MG63 (cell line): ENCODE results near the gene COL4A1. TPM values are rescaled to one million over a fixed set of nuclear protein-coding genes. Genes with fewer than 3 reads are reported as not detected.

Experiments used
- DNase-seq: peaks from one replicate; pipeline ENCODE4 v3.0.0-alpha.2; 2020
- H3K27me3 ChIP-seq: fragments of 250-450 bp; sonication (Bioruptor Pico); 2 replicates; pipeline ENCODE4 v1.5.1; 2020; ENCODE audit warnings: mild to moderate bottlenecking, moderate library complexity
- H3K36me3 ChIP-seq: fragments of 250-450 bp; sonication (Bioruptor Pico); 2 replicates; pipeline ENCODE4 v1.5.1; 2020; ENCODE audit warnings: mild to moderate bottlenecking, moderate library complexity
- H3K4me3 ChIP-seq: fragments of 250-450 bp; sonication (Bioruptor Pico); 2 replicates; pipeline ENCODE4 v1.5.1; 2020; ENCODE audit warnings: mild to moderate bottlenecking, moderate library complexity
- H3K9me3 ChIP-seq: fragments of 250-450 bp; sonication (Bioruptor Pico); 2 replicates; pipeline ENCODE4 v1.5.1; 2020; ENCODE audit warnings: mild to moderate bottlenecking, moderate library complexity
- total RNA-seq: library from RNA; depleted of rRNA; stranded (reverse); fragments of >200 nt; shearing (Covaris generic); gene quantifications from 2 replicates; pipeline ENCODE4 v1.2.3, GENCODE V29; 2014; ENCODE audit warnings: low replicate concordance

The COL4A1 gene
- total RNA-seq, 1 experiment from 2014 or later, result 24.9 TPM

GRCh38 chr13:110294146-110294545, 12.8 kb downstream of the COL4A1 start:
- no peaks in the 10 kb centered on the region for H3K27me3 ChIP-seq
- no peak for DNase-seq

GRCh38 chr13:110293649-110294048, 13.3 kb downstream of the COL4A1 start:
- DNase-seq, result no peak
- H3K4me3 ChIP-seq, result no peak overlapping the region
- H3K27me3 ChIP-seq, result no peaks in the 10 kb centered on the region
- no peaks in the 10 kb centered on the region for H3K36me3 ChIP-seq
- H3K9me3 ChIP-seq, result no peaks in the 10 kb centered on the region

More at GRCh38 chr13:110294146-110294545, 12.8 kb downstream of the COL4A1 start:
- Histone ChIP-seq H3K9me3 (no peaks in the 10 kb centered on the region), H3K36me3 (no peaks in the 10 kb centered on the region), H3K4me3 (no peak overlapping the region)

- Histone ChIP-seq H3K9me3 (no peaks in the 10 kb centered on the region), H3K27me3 (no peaks in the 10 kb centered on the region), H3K4me3 (no peak overlapping the region), H3K36me3 (no peaks in the 10 kb centered on the region)
- no peak for DNase-seq
These were observed 13.9 kb downstream of the COL4A1 start for GRCh38 chr13:110293037-110293436.

- no peak for DNase-seq
- H3K4me3 ChIP-seq, result no peak overlapping the region
- H3K36me3 ChIP-seq, result no peaks in the 10 kb centered on the region
- no peaks in the 10 kb centered on the region for H3K9me3 ChIP-seq
- no peaks in the 10 kb centered on the region for H3K27me3 ChIP-seq
These were observed 15.7 kb downstream of the COL4A1 start for GRCh38 chr13:110291286-110291685.

- Histone ChIP-seq H3K36me3 (no peaks in the 10 kb centered on the region), H3K27me3 (no peaks in the 10 kb centered on the region), H3K4me3 (no peak overlapping the region), H3K9me3 (no peaks in the 10 kb centered on the region)
- no peak for DNase-seq
These were observed 16.1 kb downstream of the COL4A1 start for GRCh38 chr13:110290826-110291225.

GRCh38 chr13:110290153-110290552, 16.8 kb downstream of the COL4A1 start:
- DNase-seq, result no peak
- Histone ChIP-seq H3K4me3 (no peak overlapping the region), H3K27me3 (no peaks in the 10 kb centered on the region), H3K9me3 (no peaks in the 10 kb centered on the region), H3K36me3 (no peaks in the 10 kb centered on the region)

GRCh38 chr13:110289661-110290060, 17.3 kb downstream of the COL4A1 start:
- Histone ChIP-seq H3K27me3 (no peaks in the 10 kb centered on the region), H3K9me3 (no peaks in the 10 kb centered on the region), H3K36me3 (no peaks in the 10 kb centered on the region), H3K4me3 (no peak overlapping the region)
- DNase-seq, result no peak

GRCh38 chr13:110289174-110289573, 17.8 kb downstream of the COL4A1 start:
- Histone ChIP-seq H3K4me3 (no peak overlapping the region), H3K27me3 (no peaks in the 10 kb centered on the region), H3K36me3 (no peaks in the 10 kb centered on the region), H3K9me3 (no peaks in the 10 kb centered on the region)
- no peak for DNase-seq

- Histone ChIP-seq H3K9me3 (no peaks in the 10 kb centered on the region), H3K27me3 (no peaks in the 10 kb centered on the region), H3K4me3 (no peak overlapping the region), H3K36me3 (no peaks in the 10 kb centered on the region)
- DNase-seq, result no peak
These were observed 19.8 kb downstream of the COL4A1 start for GRCh38 chr13:110286833-110287819.

GRCh38 chr13:110285991-110286832, 20.7 kb downstream of the COL4A1 start:
- no peak overlapping the region for H3K4me3 ChIP-seq
- DNase-seq, result no peak
- no peaks in the 10 kb centered on the region for H3K36me3 ChIP-seq

GRCh38 chr13:110284779-110285484, 22.0 kb downstream of the COL4A1 start:
- H3K9me3 ChIP-seq, result no peaks in the 10 kb centered on the region
- DNase-seq, result no peak

More at GRCh38 chr13:110285991-110286832, 20.7 kb downstream of the COL4A1 start:
- no peaks in the 10 kb centered on the region for H3K9me3 ChIP-seq
- no peaks in the 10 kb centered on the region for H3K27me3 ChIP-seq

GRCh38 chr13:110283736-110284517, 23.0 kb downstream of the COL4A1 start:
- DNase-seq, result no peak
- Histone ChIP-seq H3K4me3 (no peak overlapping the region), H3K36me3 (no peaks in the 10 kb centered on the region), H3K27me3 (no peaks in the 10 kb centered on the region), H3K9me3 (no peaks in the 10 kb centered on the region)

More at GRCh38 chr13:110284779-110285484, 22.0 kb downstream of the COL4A1 start:
- H3K4me3 ChIP-seq, result no peak overlapping the region
- no peaks in the 10 kb centered on the region for H3K36me3 ChIP-seq
- H3K27me3 ChIP-seq, result no peaks in the 10 kb centered on the region

GRCh38 chr13:110282316-110282841, 24.6 kb downstream of the COL4A1 start:
- DNase-seq, result no peak
- H3K9me3 ChIP-seq, result no peaks in the 10 kb centered on the region
- H3K4me3 ChIP-seq, result no peak overlapping the region
- H3K27me3 ChIP-seq, result no peaks in the 10 kb centered on the region
- H3K36me3 ChIP-seq, result no peaks in the 10 kb centered on the region

- no peaks in the 10 kb centered on the region for H3K9me3 ChIP-seq
- no peak for DNase-seq
- no peaks in the 10 kb centered on the region for H3K27me3 ChIP-seq
- no peak overlapping the region for H3K4me3 ChIP-seq
- no peaks in the 10 kb centered on the region for H3K36me3 ChIP-seq
These were observed 25.2 kb downstream of the COL4A1 start for GRCh38 chr13:110281736-110282135.

- H3K4me3 ChIP-seq, result no peak overlapping the region
- DNase-seq, result no peak
- H3K9me3 ChIP-seq, result no peaks in the 10 kb centered on the region
- H3K27me3 ChIP-seq, result no peaks in the 10 kb centered on the region
- no peaks in the 10 kb centered on the region for H3K36me3 ChIP-seq
These were observed 25.8 kb downstream of the COL4A1 start for GRCh38 chr13:110280985-110281688.
